LNCAP (cell line): ENCODE results near the gene HEMK1.

Experiments
- CTCF ChIP-seq: fragments of 450-650 bp; IDR thresholded peaks from 2 replicates; pipeline ENCODE4 v1.5.1; 2017; ENCODE audit warnings: mild to moderate bottlenecking

Gene HEMK1

DNA sequence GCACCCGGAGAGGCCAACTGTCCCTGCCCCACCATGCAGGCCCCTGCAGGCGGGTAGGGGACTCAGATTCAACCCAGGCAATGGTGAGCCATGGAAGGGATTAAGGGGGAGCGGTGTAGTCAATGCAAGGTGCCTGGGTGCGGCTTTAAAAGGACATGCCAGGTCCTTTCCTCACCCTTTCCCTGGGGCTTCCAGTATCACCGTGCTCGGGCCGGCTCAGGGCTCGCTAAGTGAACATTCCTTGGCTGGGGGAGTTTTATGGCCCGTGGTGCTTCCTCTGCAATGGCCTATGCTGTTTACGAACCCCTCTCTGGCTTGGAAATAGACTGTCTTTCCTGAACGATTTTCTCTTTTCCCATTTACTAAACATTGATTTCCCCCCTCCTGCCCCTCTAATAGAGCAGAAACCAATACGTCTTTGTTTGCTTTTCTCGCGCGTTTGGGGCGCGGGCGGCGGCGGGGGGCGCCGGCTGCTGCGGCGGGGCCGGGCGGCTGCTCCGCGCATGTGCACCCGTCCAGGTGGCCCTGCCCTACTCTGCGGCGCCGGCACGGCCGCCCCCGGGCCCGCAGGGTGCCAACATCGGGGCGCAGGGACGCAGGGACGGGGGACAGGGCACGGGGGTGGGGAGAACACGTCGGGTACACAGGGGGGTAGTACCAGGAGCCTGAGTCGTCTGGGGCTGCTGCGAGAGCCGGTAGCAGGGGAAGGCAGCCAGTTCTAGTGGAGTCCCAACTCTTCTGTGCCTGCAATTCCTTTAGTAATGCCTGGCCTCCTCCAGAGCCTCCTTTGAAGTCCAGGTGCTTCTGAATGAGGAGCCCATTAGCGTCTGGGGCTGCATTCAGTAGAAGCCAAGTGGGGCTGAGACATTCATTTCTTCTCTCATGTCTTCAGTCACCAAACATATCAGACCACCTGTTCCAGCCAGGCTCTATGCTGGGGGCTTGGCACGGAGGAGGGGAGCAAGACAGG is 39.0 kb upstream of the HEMK1 start:
- TF ChIP-seq CTCF = no peak

- TF ChIP-seq CTCF = no peak
Measured at GRCh38 chr3:50531201-50531600, 38.1 kb upstream of the HEMK1 start.

- TF ChIP-seq CTCF = no peak
Measured at GRCh38 chr3:50532062-50532705, 37.1 kb upstream of the HEMK1 start.

- no peak for TF ChIP-seq CTCF
Measured at GRCh38 chr3:50533316-50533715, 36.0 kb upstream of the HEMK1 start.

DNA sequence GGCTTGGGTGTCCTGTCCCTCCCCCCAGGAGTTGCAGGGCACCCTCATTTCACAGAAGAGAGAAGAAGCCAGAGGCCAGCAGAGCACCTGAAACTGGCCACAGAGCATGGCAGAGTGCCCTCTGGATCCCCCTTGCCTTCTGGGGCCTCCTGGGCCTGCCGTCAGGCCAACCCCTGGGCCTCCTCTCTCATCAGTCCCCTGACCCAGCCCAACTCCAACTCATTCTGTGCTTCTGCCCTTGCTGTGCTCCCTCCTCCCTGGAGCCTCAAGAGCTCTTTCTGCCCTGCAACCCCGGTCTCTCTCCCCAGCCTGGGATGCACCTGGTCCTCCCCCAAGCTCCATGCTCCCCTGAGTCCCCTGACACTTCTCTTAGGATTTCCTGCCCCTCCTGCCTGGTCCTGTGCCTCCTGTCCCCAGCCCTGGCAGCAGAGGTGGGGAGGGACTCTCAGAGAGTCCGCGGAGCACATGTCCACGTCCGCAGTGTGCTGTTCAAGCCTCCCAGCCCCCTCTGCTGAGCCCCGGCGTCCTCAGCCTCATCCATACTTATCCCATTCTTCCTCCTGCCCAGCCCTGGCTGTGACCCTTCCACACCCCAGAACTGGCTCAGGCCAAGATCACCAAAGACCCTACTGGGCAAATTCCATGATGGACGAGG is 35.4 kb upstream of the HEMK1 start:
- TF ChIP-seq CTCF = no peak

- TF ChIP-seq CTCF = no peak
Measured at GRCh38 chr3:50534681-50535330, 34.5 kb upstream of the HEMK1 start.
